ENCODE results near the gene USP17L17.
"Not testable (repeated sequence)": the region's sequence is repeated elsewhere in the genome, so short reads cannot be mapped to it uniquely, and the experiment has no call there.

- TF ChIP-seq CTBP1 (IDR thresholded peaks at IDR 0.05; ENCODE audit: borderline replicate concordance); BHLHE40 (IDR thresholded peaks at IDR 0.05; ENCODE audit: borderline replicate concordance); SP1 (IDR thresholded peaks at IDR 0.05); L3MBTL2 (conservative IDR thresholded peaks at IDR 0.05); ELF4 (IDR thresholded peaks at IDR 0.05); TARDBP (IDR thresholded peaks at IDR 0.05); ZNF384 (IDR thresholded peaks at IDR 0.05): not testable (repeated sequence)
Observed at GRCh38 chr4:9215105-9215504, 28.6 kb upstream of the USP17L17 start, which contains the start of gene USP17L11.

All from HEK293T (cell line).